Measurements from ENCODE around the gene CCNF. TPM values are rescaled to one million over a fixed set of nuclear protein-coding genes. Genes with fewer than 3 reads are reported as not detected.

The CCNF gene
- polyA plus RNA-seq, 3 donors: 0.34 to 0.97 (median 0.68) TPM

DNA sequence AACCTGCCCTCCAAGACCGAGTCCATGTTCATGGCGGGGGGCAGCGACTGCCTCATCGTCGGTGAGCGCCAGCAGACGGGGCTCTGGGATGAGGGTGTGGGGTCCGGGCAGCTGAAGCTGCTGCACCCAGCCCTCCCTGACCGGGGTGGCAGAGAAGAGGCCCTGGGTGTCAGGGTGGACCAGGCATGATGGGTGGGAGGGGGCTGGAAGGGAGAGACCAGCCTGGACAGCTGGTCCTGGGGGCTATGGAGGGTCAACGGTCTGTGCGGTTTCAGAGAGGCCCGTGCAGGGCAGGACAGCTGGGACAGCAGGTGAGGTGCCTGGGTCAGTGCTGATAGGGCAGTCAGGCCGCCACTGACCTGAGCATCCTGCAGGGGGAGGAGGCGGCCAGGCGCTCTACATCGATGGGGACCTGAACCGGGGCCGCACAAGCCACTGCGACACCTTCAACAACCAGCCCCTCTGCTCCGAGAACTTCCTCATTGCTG lies 71.2 kb downstream of the CCNF start:
- Histone ChIP-seq H3K27me3 (ENCODE audit: control insufficient read depth in 2 of 2, insufficient read depth in 2 of 2, low read length in 2 of 2) (no peaks in the 10 kb centered on the region), H3K9me3 (replicated peaks in 1 of 2; ENCODE audit: control insufficient read depth in 1 of 2, insufficient read depth in 1 of 2, low read length in 2 of 2) (no peaks in the 10 kb centered on the region), H3K79me2 (ENCODE audit: insufficient read depth, low read length) (peaks cover 7% of the 10 kb centered on the region), H3K4me1 (ENCODE audit: control insufficient read depth in 1 of 2, insufficient read depth in 2 of 2, low read length in 2 of 2) (peaks cover 27 to 30% of the 10 kb centered on the region in 2 donors), H2AFZ (ENCODE audit: insufficient read depth, low read depth, low read length, poor library complexity, severe bottlenecking) (no peak overlapping the region), H3K27ac (ENCODE audit: low read depth in 1 of 2, low read length in 2 of 2) (no peak overlapping the region), H3K4me2 (replicated peaks; ENCODE audit: extremely low read depth, low read length, poor library complexity, severe bottlenecking) (no peak overlapping the region), H3K36me3 (replicated peaks in 1 of 2; ENCODE audit: control insufficient read depth in 1 of 2, insufficient read depth in 2 of 2, low read length in 2 of 2) (peaks cover 23 to 34% of the 10 kb centered on the region in 2 donors), H3K9ac (ENCODE audit: insufficient read depth, low read length, poor library complexity, severe bottlenecking) (no peak overlapping the region), H3K4me3 (replicated peaks in 1 of 3; ENCODE audit: low read depth in 2 of 3, low read length in 3 of 3) (no peak overlapping the region), H4K20me1 (ENCODE audit: insufficient read depth, low read length) (peaks cover 5% of the 10 kb centered on the region)
- Mint-ChIP-seq H3K27me3 (ENCODE audit: low read depth in 3 of 3) (no peaks in the 10 kb centered on the region), H3K4me1 (peaks cover 18% of the 10 kb centered on the region), H3K9me3 (no peaks in the 10 kb centered on the region), H3K27ac (peak overlapping the region in 1 of 7 donors; percentile 33), H3K4me3 (no peak overlapping the region), H3K36me3 (peaks cover 23 to 40% of the 10 kb centered on the region in 2 donors)
- no peak for DNase-seq
- intact Hi-C loops (cut with micrococcal nuclease): loop anchor here (5.0 to 10.0 kb wide), 6 partner anchors 33 to 346 kb away; partner anchors contain the start of genes ABCA3 (in 1 of the 2), CCNF (in 1 of the 2) and TRAF7 (in 1 of the 2)
- TF ChIP-seq, protein P1, sequence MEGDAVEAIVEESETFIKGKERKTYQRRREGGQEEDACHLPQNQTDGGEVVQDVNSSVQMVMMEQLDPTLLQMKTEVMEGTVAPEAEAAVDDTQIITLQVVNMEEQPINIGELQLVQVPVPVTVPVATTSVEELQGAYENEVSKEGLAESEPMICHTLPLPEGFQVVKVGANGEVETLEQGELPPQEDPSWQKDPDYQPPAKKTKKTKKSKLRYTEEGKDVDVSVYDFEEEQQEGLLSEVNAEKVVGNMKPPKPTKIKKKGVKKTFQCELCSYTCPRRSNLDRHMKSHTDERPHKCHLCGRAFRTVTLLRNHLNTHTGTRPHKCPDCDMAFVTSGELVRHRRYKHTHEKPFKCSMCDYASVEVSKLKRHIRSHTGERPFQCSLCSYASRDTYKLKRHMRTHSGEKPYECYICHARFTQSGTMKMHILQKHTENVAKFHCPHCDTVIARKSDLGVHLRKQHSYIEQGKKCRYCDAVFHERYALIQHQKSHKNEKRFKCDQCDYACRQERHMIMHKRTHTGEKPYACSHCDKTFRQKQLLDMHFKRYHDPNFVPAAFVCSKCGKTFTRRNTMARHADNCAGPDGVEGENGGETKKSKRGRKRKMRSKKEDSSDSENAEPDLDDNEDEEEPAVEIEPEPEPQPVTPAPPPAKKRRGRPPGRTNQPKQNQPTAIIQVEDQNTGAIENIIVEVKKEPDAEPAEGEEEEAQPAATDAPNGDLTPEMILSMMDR (IDR thresholded peaks at IDR 0.05): no peak
- 90% methylated on average over 13 of the region's 20 CpGs for WGBS (ENCODE audit: insufficient coverage)

DNA sequence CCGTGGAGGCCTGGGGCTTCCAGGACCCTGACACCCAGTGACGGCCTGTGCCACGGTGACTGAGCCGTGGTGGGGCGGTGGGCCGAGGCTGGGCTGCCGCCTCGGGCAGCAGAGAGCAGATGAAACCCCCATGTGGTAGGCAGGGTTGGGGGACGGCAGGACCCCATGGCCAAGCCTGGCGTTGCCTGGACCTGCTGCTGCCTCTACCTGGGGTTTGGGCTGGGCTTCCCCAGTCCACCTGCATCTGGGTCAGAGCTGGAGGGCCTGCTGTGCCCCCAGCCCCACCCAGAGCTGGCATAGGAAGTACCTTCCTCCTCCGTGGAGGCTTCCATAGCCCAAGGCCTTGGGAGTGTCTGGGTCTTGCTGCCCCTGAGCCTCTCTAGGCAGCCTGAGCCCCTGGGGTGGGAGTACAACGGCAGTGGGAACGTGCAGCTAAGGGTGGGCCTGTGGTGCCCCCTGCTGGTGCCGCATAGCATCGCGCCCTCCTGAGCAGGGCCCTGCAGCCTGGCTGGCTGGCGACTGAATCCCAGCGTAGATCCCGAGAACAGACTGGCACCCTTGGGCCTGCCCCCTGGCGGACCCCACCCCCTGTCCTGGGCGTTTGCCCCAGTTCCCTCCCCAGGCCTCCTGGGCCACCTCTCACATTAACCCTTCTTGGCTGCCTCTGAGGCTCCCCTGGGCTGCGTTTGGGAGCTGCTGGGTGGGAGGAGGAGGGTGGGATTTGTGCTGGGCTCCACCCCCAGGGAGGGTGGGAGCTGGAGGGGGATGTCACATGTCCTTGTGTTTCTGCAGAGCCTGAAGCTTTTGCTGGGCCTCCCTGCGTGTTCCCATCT lies 71.9 kb downstream of the CCNF start:
- Histone ChIP-seq H2AFZ (ENCODE audit: insufficient read depth, low read depth, low read length, poor library complexity, severe bottlenecking) (no peak overlapping the region), H4K20me1 (ENCODE audit: insufficient read depth, low read length) (peaks cover 5% of the 10 kb centered on the region), H3K4me3 (replicated peaks in 1 of 3; ENCODE audit: low read depth in 2 of 3, low read length in 3 of 3) (no peak overlapping the region), H3K79me2 (ENCODE audit: insufficient read depth, low read length) (peaks cover 7% of the 10 kb centered on the region), H3K27ac (ENCODE audit: low read depth in 1 of 2, low read length in 2 of 2) (no peak overlapping the region), H3K36me3 (replicated peaks in 1 of 2; ENCODE audit: control insufficient read depth in 1 of 2, insufficient read depth in 2 of 2, low read length in 2 of 2) (peaks cover 20 to 29% of the 10 kb centered on the region in 2 donors), H3K9ac (ENCODE audit: insufficient read depth, low read length, poor library complexity, severe bottlenecking) (no peak overlapping the region), H3K4me1 (ENCODE audit: control insufficient read depth in 1 of 2, insufficient read depth in 2 of 2, low read length in 2 of 2) (peaks cover 31 to 36% of the 10 kb centered on the region in 2 donors), H3K27me3 (ENCODE audit: control insufficient read depth in 2 of 2, insufficient read depth in 2 of 2, low read length in 2 of 2) (no peaks in the 10 kb centered on the region), H3K9me3 (replicated peaks in 1 of 2; ENCODE audit: control insufficient read depth in 1 of 2, insufficient read depth in 1 of 2, low read length in 2 of 2) (no peaks in the 10 kb centered on the region), H3K4me2 (replicated peaks; ENCODE audit: extremely low read depth, low read length, poor library complexity, severe bottlenecking) (peak overlapping the region; percentile 57)
- peaks cover 22% of the 10 kb centered on the region for H3K4me1 Mint-ChIP-seq
- no peak overlapping the region for H3K27ac Mint-ChIP-seq
- DNase-seq: peak; percentile 71 to 77 (median 74)
- TF ChIP-seq, protein P1 (IDR thresholded peaks at IDR 0.05): peak; percentile 99
- no peak overlapping the region for H3K4me3 Mint-ChIP-seq
- H3K27me3 Mint-ChIP-seq (ENCODE audit: low read depth in 3 of 3): no peaks in the 10 kb centered on the region
- WGBS (ENCODE audit: insufficient coverage): 37% methylated on average over 20 of the region's 23 CpGs
- no peaks in the 10 kb centered on the region for H3K9me3 Mint-ChIP-seq
- peaks cover 20 to 37% of the 10 kb centered on the region in 2 donors for H3K36me3 Mint-ChIP-seq
- intact Hi-C loops (cut with micrococcal nuclease): loop anchor here (5.0 to 10.0 kb wide), 6 partner anchors 34 to 346 kb away; partner anchors contain the start of genes ABCA3 (in 1 of the 2), CCNF (in 1 of the 2) and TRAF7 (in 1 of the 2)

Data from CD14-positive monocyte (primary cell).